Right lobe of liver (tissue), 6 donors: ENCODE measurements around the gene MAG. TPM values are rescaled to one million over a fixed set of nuclear protein-coding genes. Genes with fewer than 3 reads are reported as not detected.
A peak's percentile ranks its signal among the peaks of the same experiment; 100 is the strongest.

Experiments
- ATAC-seq, 4 donors: fragments of 200-7000 bp; cut with Tn5 transposase; one replicate each; pipeline ENCODE4 v1.9.1; 2020; ENCODE audit warnings: mild to moderate bottlenecking in 4 of 4, moderate library complexity in 4 of 4
- DNase-seq, 3 donors: peaks; one replicate each; pipeline ENCODE4 v3.0.0-alpha.2; 2020
- H3K27ac ChIP-seq, 3 donors: fragments of 200-600 bp; one replicate each; pipeline ENCODE4 v1.8.0; 2022
- H3K27me3 ChIP-seq, 2 donors: fragments of 200-600 bp; one replicate each; pipeline ENCODE4 v1.8.0; 2022
- H3K36me3 ChIP-seq, 4 donors: fragments of 200-600 bp; sonication (generic) in 1 of 4; one replicate each; pipeline versions ENCODE4 v1.5.1 to v1.8.0; 2017 to 2022; ENCODE audit warnings: control low read depth in 1 of 4
- H3K4me1 ChIP-seq, 4 donors: fragments of 200-600 bp; sonication (generic) in 1 of 4; one replicate each; pipeline versions ENCODE4 v1.5.1 to v1.8.0; 2017 to 2022; ENCODE audit warnings: control low read depth in 1 of 4
- H3K4me3 ChIP-seq, 3 donors: fragments of 200-600 bp; one replicate each; pipeline ENCODE4 v1.8.0; 2022
- H3K9me3 ChIP-seq, 4 donors: fragments of 200-600 bp; sonication (generic) in 1 of 4; one replicate each; pipeline versions ENCODE4 v1.5.1 to v1.8.0; 2017 to 2022; ENCODE audit warnings: control low read depth in 1 of 4
- CTCF ChIP-seq, 4 donors: fragments of 200-600 bp in 3 of 4; fragments of 450-650 bp in 1 of 4; IDR thresholded peaks; one replicate each; pipeline versions ENCODE4 v1.5.1 to v1.8.0; 2016 to 2022; ENCODE audit warnings: antibody characterized with exemption in 4 of 4, mild to moderate bottlenecking in 2 of 4
- POLR2A ChIP-seq: fragments of 450-650 bp; IDR thresholded peaks from one replicate; pipeline ENCODE4 v1.6.1; 2017; ENCODE audit warnings: antibody characterized with exemption, mild to moderate bottlenecking
- WGBS: methylation state at CpG from one replicate; pipeline ENCODE4 v1.1.6; 2018; ENCODE audit warnings: low coverage, low lambda C conversion rate; ENCODE audit not compliant: insufficient coverage; ENCODE audit errors: missing lambda C conversion rate; 5-methylcytosine and 5-hydroxymethylcytosine counted together
- intact Hi-C, 2 donors: fragments of 100-400 bp; cut with DNase I; formaldehyde crosslinking; loops; one replicate each; pipeline versions ENCODE4 v1.11.2 to v1.14.1; 2022
- total RNA-seq, 6 experiments: library from RNA; depleted of rRNA in 2 of 6; stranded (reverse); fragments of >200 nt in 2 of 6; fragmentation: NEBNext Ultra II Directional in 3 of 6; extraction: Animal tissue kit (Norgen Biotek cat#: 25700) in 3 of 6; gene quantifications; one replicate each; pipeline versions ENCODE4 v1.1.0 to v1.2.4, GENCODE V29; 2016 to 2023
- donor health status: DM: no; HTN: yes; CAD: no.
- donor health status: DM: no; HTN: no; CAD: no.
- donor health status: DM: no; HTN: no; CAD: no.
- donor health status: DM: no; HTN: yes; CAD: no.
- donor health status: DM: no; HTN: yes; CAD: no.

The MAG gene
- total RNA-seq, 6 experiments from 2014 or later, result 0.40 TPM; not detected in 5

GRCh38 chr19:35260694-35261304 is 31.2 kb upstream of the MAG start:
- DNase-seq, result peak in 1 of 3 donors; percentile 27
- intact Hi-C loops, result no loop called here
- 75% methylated on average over 8 of the region's 10 CpGs for WGBS
- no peak overlapping the region for H3K4me3 ChIP-seq
- no peak for ATAC-seq
- TF ChIP-seq CTCF (IDR thresholded peaks at IDR 0.05) (no peak), POLR2A (no peak)
- H3K27me3 ChIP-seq, result no peaks in the 10 kb centered on the region
- H3K9me3 ChIP-seq, result no peaks in the 10 kb centered on the region
- peaks cover 0 to 23% (median 6%) of the 10 kb centered on the region in 4 donors for H3K4me1 ChIP-seq
- peaks cover 0 to 11% (median 0%) of the 10 kb centered on the region in 4 donors for H3K36me3 ChIP-seq
- H3K27ac ChIP-seq, result no peak overlapping the region

GRCh38 chr19:35261356-35262100 is 30.4 kb upstream of the MAG start:
- Histone ChIP-seq H3K27me3 (no peaks in the 10 kb centered on the region), H3K4me1 (peaks cover 0 to 26% (median 6%) of the 10 kb centered on the region in 4 donors), H3K36me3 (peaks cover 0 to 11% (median 0%) of the 10 kb centered on the region in 4 donors), H3K4me3 (no peak overlapping the region), H3K9me3 (no peaks in the 10 kb centered on the region), H3K27ac (no peak overlapping the region)
- no peak for TF ChIP-seq CTCF (IDR thresholded peaks at IDR 0.05)
- TF ChIP-seq POLR2A, result no peak
- WGBS, result 65% methylated on average over 3 of the region's 12 CpGs
- DNase-seq (no peak), ATAC-seq (no peak)
- intact Hi-C loops, result no loop called here

- Histone ChIP-seq H3K36me3 (peaks cover 0 to 11% (median 0%) of the 10 kb centered on the region in 4 donors), H3K27ac (no peak overlapping the region), H3K27me3 (no peaks in the 10 kb centered on the region), H3K9me3 (no peaks in the 10 kb centered on the region), H3K4me1 (peaks cover 0 to 32% (median 6%) of the 10 kb centered on the region in 4 donors), H3K4me3 (no peak overlapping the region)
- intact Hi-C loops, result no loop called here
- DNase-seq (peak in 1 of 3 donors; percentile 52), ATAC-seq (no peak)
- TF ChIP-seq POLR2A (no peak), CTCF (IDR thresholded peaks at IDR 0.05) (no peak)
- 81% methylated on average over 7 of the region's 17 CpGs for WGBS
These were observed 29.7 kb upstream of the MAG start for GRCh38 chr19:35262101-35262761.

GRCh38 chr19:35264268-35265125 is 27.5 kb upstream of the MAG start:
- intact Hi-C loops, result no loop called here
- WGBS, result 82% methylated on average over 2 of the region's 7 CpGs
- DNase-seq (peak in 1 of 3 donors; percentile 41), ATAC-seq (no peak)
- H3K4me3 ChIP-seq, result no peak overlapping the region
- no peak overlapping the region for H3K27ac ChIP-seq
- H3K4me1 ChIP-seq, result peaks cover 0 to 17% (median 3%) of the 10 kb centered on the region in 4 donors
- H3K9me3 ChIP-seq, result no peaks in the 10 kb centered on the region
- peaks cover 0 to 11% (median 0%) of the 10 kb centered on the region in 4 donors for H3K36me3 ChIP-seq
- TF ChIP-seq POLR2A (no peak), CTCF (IDR thresholded peaks at IDR 0.05) (no peak)
- no peaks in the 10 kb centered on the region for H3K27me3 ChIP-seq
